Ishikawa (cell line): Measurements from ENCODE around the gene ARHGAP22.

Experiments
- CEBPB ChIP-seq: IDR thresholded peaks from 2 replicates; pipeline ENCODE4 v1.6.1; 2012
- CREB1 ChIP-seq: IDR thresholded peaks from 2 replicates; pipeline ENCODE4 v1.6.1; 2012; ENCODE audit warnings: low read depth
- EGR1 ChIP-seq: IDR thresholded peaks from 2 replicates; pipeline ENCODE4 v1.6.1; 2012
- EP300 ChIP-seq: IDR thresholded peaks from 2 replicates; pipeline ENCODE4 v1.6.1; 2012; ENCODE audit warnings: borderline replicate concordance
- FOXM1 ChIP-seq: IDR thresholded peaks from 2 replicates; pipeline ENCODE4 v1.6.1; 2012; ENCODE audit warnings: low read depth, borderline replicate concordance
- MAX ChIP-seq: IDR thresholded peaks from 2 replicates; pipeline ENCODE4 v1.6.1; 2012
- NFIC ChIP-seq: IDR thresholded peaks from 2 replicates; pipeline ENCODE4 v1.6.1; 2012
- RAD21 ChIP-seq: IDR thresholded peaks from 2 replicates; pipeline ENCODE4 v1.6.1; 2012; ENCODE audit warnings: low read depth
- REST ChIP-seq: IDR thresholded peaks from 2 replicates; pipeline ENCODE4 v1.6.1; 2012; ENCODE audit warnings: low read depth, mild to moderate bottlenecking
- TAF1 ChIP-seq: IDR thresholded peaks from 2 replicates; pipeline ENCODE4 v1.6.1; 2012; ENCODE audit warnings: low read depth, mild to moderate bottlenecking
- TCF12 ChIP-seq: IDR thresholded peaks from 2 replicates; pipeline ENCODE4 v1.6.1; 2012; ENCODE audit warnings: low read depth
- TEAD4 ChIP-seq: IDR thresholded peaks from 2 replicates; pipeline ENCODE4 v1.6.1; 2012
- USF1 ChIP-seq: IDR thresholded peaks from 2 replicates; pipeline ENCODE4 v1.6.1; 2012
- YY1 ChIP-seq: IDR thresholded peaks from 2 replicates; pipeline ENCODE4 v1.6.1; 2012; ENCODE audit warnings: low read depth
- ZBTB7A ChIP-seq: IDR thresholded peaks from 2 replicates; pipeline ENCODE4 v1.6.1; 2012; ENCODE audit warnings: low read depth

Gene ARHGAP22

GRCh38 chr10:48470893-48471805 lies 133.7 kb downstream of the ARHGAP22 start:
- no peak for TF ChIP-seq TAF1
- no peak for TF ChIP-seq TCF12
- TF ChIP-seq FOXM1 = no peak
- TF ChIP-seq CREB1 = no peak
- no peak for TF ChIP-seq MAX
- TF ChIP-seq ZBTB7A = no peak

GRCh38 chr10:48470115-48470892 lies 134.6 kb downstream of the ARHGAP22 start:
- TF ChIP-seq EGR1 (no peak), REST (no peak), YY1 (no peak), EP300 (no peak), NFIC (no peak), USF1 (no peak)

GRCh38 chr10:48469516-48470020 lies 135.3 kb downstream of the ARHGAP22 start:
- no peak for TF ChIP-seq CEBPB
- TF ChIP-seq EGR1 = no peak
- TF ChIP-seq TEAD4 = no peak
- no peak for TF ChIP-seq CREB1
- TF ChIP-seq TCF12 = no peak
- no peak for TF ChIP-seq RAD21
- TF ChIP-seq REST = no peak
- no peak for TF ChIP-seq TAF1
- no peak for TF ChIP-seq FOXM1
- no peak for TF ChIP-seq MAX
- TF ChIP-seq EP300 = no peak
- TF ChIP-seq NFIC = no peak
- no peak for TF ChIP-seq YY1
- TF ChIP-seq USF1 = no peak
- TF ChIP-seq ZBTB7A = no peak

- TF ChIP-seq EP300 = no peak
These were observed 135.9 kb downstream of the ARHGAP22 start for GRCh38 chr10:48468866-48469511.

- TF ChIP-seq TAF1 = no peak
- TF ChIP-seq YY1 = no peak
- TF ChIP-seq MAX = no peak
- no peak for TF ChIP-seq EGR1
- TF ChIP-seq RAD21 = no peak
- TF ChIP-seq EP300 = no peak
- no peak for TF ChIP-seq ZBTB7A
- TF ChIP-seq CREB1 = no peak
- TF ChIP-seq REST = no peak
- no peak for TF ChIP-seq TEAD4
- TF ChIP-seq TCF12 = no peak
- no peak for TF ChIP-seq FOXM1
- TF ChIP-seq USF1 = no peak
- no peak for TF ChIP-seq CEBPB
- no peak for TF ChIP-seq NFIC
These were observed 136.6 kb downstream of the ARHGAP22 start for GRCh38 chr10:48468130-48468790.
